Astrocyte (in vitro differentiated cells and primary cell): Measurements from ENCODE around the gene ZNF860. TPM values are rescaled to one million over a fixed set of nuclear protein-coding genes. Genes with fewer than 3 reads are reported as not detected.
"Not testable (repeated sequence)": the region's sequence is repeated elsewhere in the genome, so short reads cannot be mapped to it uniquely, and the experiment has no call there.

Experiments
- DNase-seq: peaks from one replicate; pipeline ENCODE4 v3.0.0-alpha.2; 2010; ENCODE audit warnings: low read depth
- FAIRE-seq: peaks from 2 replicates; lab custom pipeline; 2011; peaks lifted over from hg19 to GRCh38; lab: Jason Lieb, UNC
- H2AFZ ChIP-seq: 2 replicates; pipeline ENCODE4 v1.6.0; 2012; ENCODE audit warnings: low read depth, low read length, inconsistent platforms
- H3K27ac ChIP-seq: 2 replicates; pipeline ENCODE4 v1.5.1; 2011; ENCODE audit warnings: low read depth, low read length, inconsistent platforms
- H3K27me3 ChIP-seq: 2 replicates; pipeline ENCODE4 v1.6.0; 2011; ENCODE audit warnings: low read length, inconsistent platforms; ENCODE audit not compliant: insufficient read depth
- H3K36me3 ChIP-seq: 2 replicates; pipeline ENCODE4 v1.5.1; 2011; ENCODE audit warnings: low read length, inconsistent platforms; ENCODE audit not compliant: insufficient read depth
- H3K4me1 ChIP-seq: 2 replicates; pipeline ENCODE4 v1.5.1; 2011; ENCODE audit warnings: low read length, inconsistent platforms; ENCODE audit not compliant: insufficient read depth
- H3K4me2 ChIP-seq: 2 replicates; pipeline ENCODE4 v1.6.0; 2012; ENCODE audit warnings: low read length, inconsistent platforms
- H3K4me3 ChIP-seq: 2 replicates; pipeline ENCODE4 v1.5.1; 2011; ENCODE audit warnings: low read depth, mild to moderate bottlenecking, low read length, inconsistent platforms; ENCODE audit not compliant: insufficient read depth
- H3K79me2 ChIP-seq: 2 replicates; pipeline ENCODE4 v1.6.0; 2012; ENCODE audit warnings: mild to moderate bottlenecking, low read length, inconsistent platforms; ENCODE audit not compliant: insufficient read depth
- H3K9ac ChIP-seq: 2 replicates; pipeline ENCODE4 v1.6.0; 2012; ENCODE audit warnings: mild to moderate bottlenecking, low read length, inconsistent platforms
- H3K9me3 ChIP-seq: 2 replicates; pipeline ENCODE4 v1.5.1; 2012; ENCODE audit warnings: low read depth, mild to moderate bottlenecking, low read length, inconsistent platforms; ENCODE audit not compliant: insufficient read depth
- H4K20me1 ChIP-seq: 2 replicates; pipeline ENCODE4 v1.6.0; 2012; ENCODE audit warnings: low read length, inconsistent platforms; ENCODE audit not compliant: insufficient read depth
- H3K27ac Mint-ChIP-seq: one replicate; pipeline ENCODE4 v1.8.0; 2021; ENCODE audit warnings: mild to moderate bottlenecking, mixed read lengths; ENCODE audit not compliant: unreplicated experiment
- H3K27me3 Mint-ChIP-seq: one replicate; pipeline ENCODE4 v1.8.0; 2021; ENCODE audit warnings: low read depth, mixed read lengths; ENCODE audit not compliant: unreplicated experiment
- H3K36me3 Mint-ChIP-seq: one replicate; pipeline ENCODE4 v1.8.0; 2021; ENCODE audit warnings: low read depth, mixed read lengths; ENCODE audit not compliant: unreplicated experiment
- H3K4me1 Mint-ChIP-seq: one replicate; pipeline ENCODE4 v1.8.0; 2021; ENCODE audit warnings: low read depth, mixed read lengths; ENCODE audit not compliant: unreplicated experiment
- H3K4me3 Mint-ChIP-seq: one replicate; pipeline ENCODE4 v1.8.0; 2021; ENCODE audit warnings: mild to moderate bottlenecking, moderate library complexity, mixed read lengths; ENCODE audit not compliant: unreplicated experiment
- H3K9me3 Mint-ChIP-seq: one replicate; pipeline ENCODE4 v1.8.0; 2021; ENCODE audit warnings: mild to moderate bottlenecking, mixed read lengths; ENCODE audit not compliant: unreplicated experiment
- EZH2 ChIP-seq: IDR thresholded peaks from 2 replicates; pipeline ENCODE4 v1.6.1; 2012; ENCODE audit warnings: mild to moderate bottlenecking, low read length, inconsistent platforms; ENCODE audit not compliant: insufficient read depth
- total RNA-seq: library from RNA; stranded (reverse); gene quantifications from 2 replicates; pipeline ENCODE4 v1.2.1, GENCODE V29; 2021
- TF ChIP-seq, protein P1 (sequence below): IDR thresholded peaks from 2 replicates; pipeline ENCODE4 v1.5.1; 2011; ENCODE audit warnings: low read depth, mild to moderate bottlenecking, inconsistent platforms, low read length, moderate library complexity; ENCODE audit not compliant: insufficient read depth

Gene ZNF860
- total RNA-seq, 1 donor from 2014 or later, result 3.7 TPM

DNA sequence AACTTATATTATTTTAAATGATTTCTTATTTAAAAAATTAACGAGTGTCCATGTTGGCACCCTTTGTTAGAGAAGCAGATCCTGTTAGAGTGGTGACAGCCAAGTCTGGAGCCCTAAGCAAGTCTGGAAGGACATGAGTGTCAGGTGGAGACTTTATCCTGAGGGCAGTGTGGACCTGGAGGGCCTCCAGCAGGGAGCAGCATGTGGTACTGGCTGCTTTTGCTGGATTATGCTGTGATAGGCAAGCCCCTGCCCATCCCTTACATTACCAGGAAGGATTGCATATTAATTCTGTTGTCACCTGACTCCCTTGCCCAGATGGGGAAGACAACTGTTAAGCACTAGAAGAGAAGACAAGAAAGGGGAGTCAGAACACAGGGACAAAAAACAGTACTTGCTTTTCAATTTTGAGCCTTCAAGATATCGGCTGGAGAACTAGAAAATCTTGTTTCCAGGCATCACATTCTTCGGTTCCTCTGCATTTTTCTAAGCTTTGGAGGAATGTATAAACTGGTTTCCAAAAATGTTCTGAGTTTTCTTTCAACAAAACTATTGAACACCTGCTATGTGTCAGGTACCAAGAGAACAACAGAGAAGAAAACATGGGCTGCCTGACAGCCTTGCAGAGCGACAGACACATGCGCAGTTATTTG lies 22.7 kb downstream of the ZNF860 start:
- no peaks in the 10 kb centered on the region for H3K36me3 ChIP-seq
- H2AFZ ChIP-seq, result no peak overlapping the region
- no peaks in the 10 kb centered on the region for H3K9me3 ChIP-seq
- FAIRE-seq, result no peak
- peaks cover 15% of the 10 kb centered on the region for H3K4me1 Mint-ChIP-seq
- no peak overlapping the region for H3K4me3 ChIP-seq
- H3K4me2 ChIP-seq, result no peak overlapping the region
- H3K27me3 Mint-ChIP-seq, result no peaks in the 10 kb centered on the region
- DNase-seq, result no peak
- no peak overlapping the region for H3K27ac ChIP-seq
- H4K20me1 ChIP-seq, result no peaks in the 10 kb centered on the region
- peaks cover 6% of the 10 kb centered on the region for H3K36me3 Mint-ChIP-seq
- H3K9ac ChIP-seq, result no peak overlapping the region
- no peaks in the 10 kb centered on the region for H3K79me2 ChIP-seq
- peaks cover 16% of the 10 kb centered on the region for H3K4me1 ChIP-seq
- no peak for TF ChIP-seq EZH2
- TF ChIP-seq, protein P1, sequence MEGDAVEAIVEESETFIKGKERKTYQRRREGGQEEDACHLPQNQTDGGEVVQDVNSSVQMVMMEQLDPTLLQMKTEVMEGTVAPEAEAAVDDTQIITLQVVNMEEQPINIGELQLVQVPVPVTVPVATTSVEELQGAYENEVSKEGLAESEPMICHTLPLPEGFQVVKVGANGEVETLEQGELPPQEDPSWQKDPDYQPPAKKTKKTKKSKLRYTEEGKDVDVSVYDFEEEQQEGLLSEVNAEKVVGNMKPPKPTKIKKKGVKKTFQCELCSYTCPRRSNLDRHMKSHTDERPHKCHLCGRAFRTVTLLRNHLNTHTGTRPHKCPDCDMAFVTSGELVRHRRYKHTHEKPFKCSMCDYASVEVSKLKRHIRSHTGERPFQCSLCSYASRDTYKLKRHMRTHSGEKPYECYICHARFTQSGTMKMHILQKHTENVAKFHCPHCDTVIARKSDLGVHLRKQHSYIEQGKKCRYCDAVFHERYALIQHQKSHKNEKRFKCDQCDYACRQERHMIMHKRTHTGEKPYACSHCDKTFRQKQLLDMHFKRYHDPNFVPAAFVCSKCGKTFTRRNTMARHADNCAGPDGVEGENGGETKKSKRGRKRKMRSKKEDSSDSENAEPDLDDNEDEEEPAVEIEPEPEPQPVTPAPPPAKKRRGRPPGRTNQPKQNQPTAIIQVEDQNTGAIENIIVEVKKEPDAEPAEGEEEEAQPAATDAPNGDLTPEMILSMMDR, result no peak
- peaks cover 2% of the 10 kb centered on the region for H3K27me3 ChIP-seq
- no peak overlapping the region for H3K27ac Mint-ChIP-seq
- peaks cover 8% of the 10 kb centered on the region for H3K9me3 Mint-ChIP-seq
- H3K4me3 Mint-ChIP-seq, result no peak overlapping the region

DNA sequence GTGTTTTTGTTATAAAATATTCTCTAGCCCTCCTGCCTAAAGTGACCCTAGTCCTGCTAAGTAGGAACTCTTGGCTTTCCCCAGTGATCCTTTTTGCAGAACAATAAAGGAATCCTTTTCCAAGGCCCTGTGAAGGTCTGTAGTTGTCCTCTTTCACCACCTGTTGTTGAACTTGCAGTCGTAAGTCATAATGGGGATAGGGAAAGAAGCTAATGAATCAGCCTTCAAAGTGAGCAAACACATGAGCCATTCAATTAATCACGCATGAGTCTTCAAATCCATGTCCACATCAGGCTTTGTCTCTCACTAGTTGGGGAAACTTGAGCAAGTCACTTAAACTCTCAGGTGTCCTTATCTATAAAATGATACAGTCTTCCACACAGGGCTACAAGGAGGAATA lies 27.6 kb downstream of the ZNF860 start:
- H3K9me3 ChIP-seq, result no peaks in the 10 kb centered on the region
- peak; percentile 28 for DNase-seq
- no peak overlapping the region for H3K4me2 ChIP-seq
- Mint-ChIP-seq H3K4me1 (no peaks in the 10 kb centered on the region), H3K27ac (no peak overlapping the region), H3K4me3 (no peak overlapping the region), H3K36me3 (peaks cover 2% of the 10 kb centered on the region), H3K27me3 (no peaks in the 10 kb centered on the region), H3K9me3 (peaks cover 8% of the 10 kb centered on the region)
- H3K9ac ChIP-seq, result no peak overlapping the region
- TF ChIP-seq, protein P1, result no peak
- TF ChIP-seq EZH2, result no peak
- no peak overlapping the region for H2AFZ ChIP-seq
- H3K27ac ChIP-seq, result no peak overlapping the region
- no peaks in the 10 kb centered on the region for H4K20me1 ChIP-seq
- no peak for FAIRE-seq
- H3K36me3 ChIP-seq, result no peaks in the 10 kb centered on the region
- no peaks in the 10 kb centered on the region for H3K79me2 ChIP-seq
- no peak overlapping the region for H3K4me3 ChIP-seq
- H3K27me3 ChIP-seq, result peaks cover 2% of the 10 kb centered on the region
- no peaks in the 10 kb centered on the region for H3K4me1 ChIP-seq

DNA sequence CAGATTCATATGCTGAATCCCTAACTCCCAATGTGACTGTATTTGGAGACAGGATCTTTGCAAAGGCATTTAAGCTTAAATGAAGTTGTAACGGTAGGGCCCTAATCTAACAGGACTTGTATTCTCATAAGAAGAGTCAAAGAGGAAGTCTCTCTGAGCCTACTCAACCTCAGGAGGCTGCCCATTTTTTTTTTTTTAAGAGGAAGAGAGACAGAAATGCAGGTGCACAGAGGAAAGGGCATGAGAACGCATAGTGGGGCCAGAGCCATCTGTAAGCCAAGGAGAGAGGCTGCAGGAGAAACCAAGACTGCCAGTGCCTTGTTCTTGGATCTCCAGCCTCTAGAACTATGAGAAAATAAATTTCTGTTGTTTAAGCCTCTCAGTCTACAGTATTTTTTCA lies 28.4 kb downstream of the ZNF860 start:
- H3K4me1 ChIP-seq, result no peaks in the 10 kb centered on the region
- no peaks in the 10 kb centered on the region for H3K79me2 ChIP-seq
- FAIRE-seq (no peak), DNase-seq (no peak)
- no peak overlapping the region for H3K27ac Mint-ChIP-seq
- no peaks in the 10 kb centered on the region for H3K27me3 ChIP-seq
- H3K36me3 Mint-ChIP-seq, result peaks cover 2% of the 10 kb centered on the region
- H3K36me3 ChIP-seq, result no peaks in the 10 kb centered on the region
- H3K9me3 Mint-ChIP-seq, result peaks cover 8% of the 10 kb centered on the region
- H3K4me3 ChIP-seq, result no peak overlapping the region
- no peaks in the 10 kb centered on the region for H3K27me3 Mint-ChIP-seq
- no peak overlapping the region for H3K9ac ChIP-seq
- H3K4me2 ChIP-seq, result no peak overlapping the region
- no peak overlapping the region for H3K4me3 Mint-ChIP-seq
- H3K9me3 ChIP-seq, result no peaks in the 10 kb centered on the region
- no peak for TF ChIP-seq EZH2
- TF ChIP-seq, protein P1, result no peak
- no peak overlapping the region for H2AFZ ChIP-seq
- no peaks in the 10 kb centered on the region for H4K20me1 ChIP-seq
- no peak overlapping the region for H3K27ac ChIP-seq
- H3K4me1 Mint-ChIP-seq, result no peaks in the 10 kb centered on the region

DNA sequence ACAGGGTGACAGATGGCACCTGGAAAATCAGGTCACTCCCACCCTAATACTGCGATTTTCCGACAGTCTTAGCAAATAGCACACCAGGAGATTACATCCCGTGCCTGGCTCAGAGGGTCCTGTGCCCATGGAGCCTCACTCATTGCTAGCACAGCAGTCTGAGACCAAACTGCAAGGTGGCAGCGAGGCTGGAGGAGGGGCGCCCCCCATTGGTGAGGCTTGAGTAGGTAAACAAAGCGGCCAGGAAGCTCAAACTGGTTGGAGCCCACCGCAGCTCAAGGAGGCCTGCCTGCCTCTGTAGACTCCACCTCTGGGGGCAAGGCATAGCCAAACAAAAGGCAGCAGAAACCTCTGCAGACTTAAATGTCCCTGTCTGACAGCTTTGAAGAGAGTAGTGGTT lies 29.1 kb downstream of the ZNF860 start:
- H3K27ac ChIP-seq, H3K4me3 Mint-ChIP-seq, H3K4me1 Mint-ChIP-seq, H3K27ac Mint-ChIP-seq, FAIRE-seq, H2AFZ ChIP-seq, H3K4me3 ChIP-seq, H3K27me3 ChIP-seq, H3K36me3 Mint-ChIP-seq, H3K79me2 ChIP-seq, H4K20me1 ChIP-seq, H3K36me3 ChIP-seq, H3K9me3 ChIP-seq, H3K4me1 ChIP-seq, DNase-seq, H3K4me2 ChIP-seq, H3K27me3 Mint-ChIP-seq, H3K9me3 Mint-ChIP-seq, H3K9ac ChIP-seq: not testable (repeated sequence)
